NCI-H446 treated with DMSO at 0.1 percent for 48 hours (cell line): ENCODE data around the gene CLCN1.
"Not testable (repeated sequence)": the region's sequence is repeated elsewhere in the genome, so short reads cannot be mapped to it uniquely, and the experiment has no call there.

ENCODE experiments used
- DNase-seq: peaks from one replicate; lab custom pipeline; 2025; lab: John Stamatoyannopoulos, UW

The CLCN1 gene

DNA sequence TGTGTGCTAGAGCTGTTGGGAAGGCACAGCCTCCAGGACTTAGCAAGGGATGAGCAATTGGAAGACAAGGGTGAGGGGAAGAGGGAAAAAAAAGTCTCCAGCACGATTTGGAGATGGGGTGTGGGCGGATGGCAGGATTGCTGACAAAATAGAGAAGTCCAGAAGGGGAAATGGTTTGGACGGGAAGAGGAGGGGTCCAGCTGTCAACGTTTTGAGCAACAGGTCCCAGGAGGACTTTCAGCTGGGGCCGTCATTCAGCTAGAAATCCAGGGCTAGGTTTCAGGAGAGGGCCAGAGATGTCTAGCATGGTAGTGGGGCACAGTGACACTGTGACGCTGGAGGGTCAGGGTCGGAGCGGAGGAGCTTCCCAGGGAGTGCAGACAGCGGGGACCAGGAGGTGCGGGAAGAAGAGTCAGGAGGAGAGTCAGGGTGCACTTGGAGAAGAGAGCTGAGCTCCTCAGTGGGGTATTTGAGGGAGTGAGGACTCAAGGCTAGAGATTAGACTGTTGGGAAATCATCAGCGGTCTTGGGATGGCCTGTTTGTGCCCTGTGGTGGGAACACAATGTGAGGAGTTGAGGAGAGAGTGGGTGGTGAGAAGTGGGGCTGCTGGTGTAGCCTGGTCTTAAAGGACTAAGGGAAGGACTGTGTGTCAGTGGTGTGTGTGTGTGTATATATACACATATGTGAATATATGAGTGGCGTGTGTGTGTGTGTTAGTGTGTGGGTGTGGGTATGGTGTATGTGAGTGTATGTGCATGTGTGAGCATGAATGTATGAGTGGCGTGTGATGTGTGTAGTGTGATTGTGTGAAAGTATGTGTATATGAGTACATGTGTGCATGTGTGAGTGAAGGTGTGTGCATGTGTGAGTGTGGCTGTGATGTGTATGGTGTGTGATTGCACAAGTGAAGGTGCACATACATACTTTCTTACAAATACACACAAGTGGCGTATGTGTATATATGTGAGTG, 69.0 kb downstream of the CLCN1 start:
- DNase-seq, result no peak

DNA sequence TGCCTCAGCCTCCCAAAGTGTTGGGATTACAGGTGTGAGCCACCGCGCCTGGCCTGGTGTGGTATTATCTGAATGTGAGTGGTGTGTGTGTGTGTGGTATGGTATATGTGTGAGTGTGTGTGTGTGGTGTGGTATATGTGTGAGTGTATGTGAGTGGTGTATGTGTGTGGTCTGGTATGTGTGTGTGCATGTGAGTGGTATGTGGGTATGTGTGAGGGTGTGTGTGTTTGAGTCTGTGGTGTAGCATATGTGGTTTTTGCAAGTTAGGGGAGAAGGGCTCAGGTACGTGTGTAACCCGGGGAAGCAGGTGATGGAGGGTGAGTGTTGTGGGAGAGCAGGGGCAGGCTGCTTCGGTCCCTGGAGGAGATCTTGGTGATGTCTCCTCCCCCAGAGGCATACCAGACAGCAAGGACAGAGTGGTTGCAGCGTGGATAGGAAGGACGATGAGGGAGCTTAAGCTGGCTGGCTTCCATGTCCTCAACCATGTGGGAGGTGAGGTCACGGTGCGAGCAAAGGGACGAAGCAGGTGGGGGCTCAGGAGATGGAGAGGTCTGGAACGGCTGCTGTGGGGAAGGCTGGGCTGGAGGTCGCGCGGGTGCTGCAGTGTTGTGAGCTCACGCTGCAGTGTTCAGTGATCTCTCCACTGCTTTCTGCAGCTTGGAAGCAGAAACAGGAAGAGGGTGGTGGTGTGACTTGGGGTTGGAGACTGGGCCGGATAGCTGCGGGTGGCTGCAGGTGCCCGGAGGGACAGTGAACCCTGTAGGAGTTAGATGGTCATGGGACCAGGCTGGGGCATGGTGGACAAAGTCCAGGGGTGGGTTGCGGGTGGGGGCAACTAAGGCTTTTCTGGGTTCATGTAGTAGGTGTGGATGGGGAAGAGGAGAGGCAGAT, 70.2 kb downstream of the CLCN1 start:
- DNase-seq, result no peak

GRCh38 chr7:143387156-143387975, 71.5 kb downstream of the CLCN1 start:
- DNase-seq, result no peak

- DNase-seq, result no peak
Measured at GRCh38 chr7:143388051-143388450, 72.1 kb downstream of the CLCN1 start.

DNA sequence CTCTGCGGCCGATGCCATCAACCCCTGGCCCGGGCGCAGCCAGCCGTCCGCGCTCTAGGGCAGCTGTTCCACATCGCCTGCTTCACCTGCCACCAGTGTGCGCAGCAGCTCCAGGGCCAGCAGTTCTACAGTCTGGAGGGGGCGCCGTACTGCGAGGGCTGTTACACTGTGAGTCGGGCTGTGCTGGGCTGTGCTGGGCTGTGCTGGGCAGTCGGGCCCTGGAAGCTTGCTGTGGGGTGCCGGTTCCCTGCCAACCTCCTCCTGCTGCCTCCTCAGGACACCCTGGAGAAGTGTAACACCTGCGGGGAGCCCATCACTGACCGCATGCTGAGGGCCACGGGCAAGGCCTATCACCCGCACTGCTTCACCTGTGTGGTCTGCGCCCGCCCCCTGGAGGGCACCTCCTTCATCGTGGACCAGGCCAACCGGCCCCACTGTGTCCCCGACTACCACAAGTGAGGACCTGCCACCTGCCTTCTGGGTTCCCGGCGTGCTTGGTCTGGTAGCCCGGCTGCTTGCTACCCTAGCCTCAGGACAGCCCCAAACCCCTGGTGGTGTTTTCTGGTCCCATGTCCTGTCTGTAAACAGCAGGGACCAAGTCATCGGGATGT, 72.7 kb downstream of the CLCN1 start:
- no peak for DNase-seq

- no peak for DNase-seq
Measured at GRCh38 chr7:143389316-143390103, 73.6 kb downstream of the CLCN1 start.

GRCh38 chr7:143390104-143390772, 74.3 kb downstream of the CLCN1 start:
- DNase-seq, result no peak

GRCh38 chr7:143390773-143391317, 74.9 kb downstream of the CLCN1 start:
- no peak for DNase-seq

DNA sequence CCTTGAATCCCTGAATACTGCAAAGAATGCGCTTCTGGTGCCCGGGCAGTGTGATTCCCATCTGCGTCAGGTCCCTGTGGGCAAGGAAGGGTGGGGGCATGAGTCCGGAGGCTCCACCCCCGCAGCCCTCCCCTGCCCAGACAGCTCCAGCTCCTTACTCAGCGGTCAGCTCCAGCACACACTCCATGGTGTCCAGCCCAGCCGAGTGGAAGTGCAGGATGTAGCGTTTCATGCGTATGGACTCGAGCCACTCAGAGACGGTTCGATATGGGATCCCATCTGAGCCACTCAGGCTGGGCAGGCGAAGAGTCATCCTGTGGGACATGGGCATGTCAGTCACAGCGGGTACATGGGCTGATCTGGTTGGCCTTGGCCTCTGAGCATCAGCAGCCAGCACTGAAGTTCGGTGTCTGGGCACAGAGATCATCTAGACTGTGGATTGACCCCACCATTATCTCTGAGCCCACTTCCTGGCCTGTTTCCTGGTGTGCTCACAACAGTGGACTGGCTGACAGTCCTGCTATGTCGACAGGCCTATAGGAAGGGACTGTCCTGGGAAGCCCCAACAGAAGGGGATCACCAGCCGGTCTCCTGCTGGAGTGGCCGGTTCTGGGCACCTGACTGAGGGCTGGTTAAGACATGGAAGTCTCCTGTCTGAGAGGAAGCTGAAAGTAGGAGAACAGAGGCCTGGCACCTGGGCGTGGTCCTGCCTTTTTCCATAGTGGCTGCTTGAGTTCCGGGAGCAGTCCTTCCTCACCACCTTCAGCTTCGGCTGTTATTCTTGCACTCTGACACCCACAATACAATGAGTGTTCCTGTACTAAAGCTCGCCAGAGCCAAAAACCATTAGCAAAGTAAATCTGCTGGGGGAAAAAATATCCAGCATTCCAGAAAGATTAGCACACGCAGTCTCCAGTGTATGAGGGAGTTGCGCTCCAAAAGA, 75.8 kb downstream of the CLCN1 start:
- DNase-seq, result no peak

- DNase-seq, result not testable (repeated sequence)
Measured at GRCh38 chr7:143392427-143392826, 76.5 kb downstream of the CLCN1 start.

GRCh38 chr7:143392875-143393266, 77.0 kb downstream of the CLCN1 start:
- no peak for DNase-seq

GRCh38 chr7:143393267-143394041, 77.5 kb downstream of the CLCN1 start:
- DNase-seq, result no peak

- no peak for DNase-seq
Measured at GRCh38 chr7:143394068-143394467, 78.2 kb downstream of the CLCN1 start.

DNA sequence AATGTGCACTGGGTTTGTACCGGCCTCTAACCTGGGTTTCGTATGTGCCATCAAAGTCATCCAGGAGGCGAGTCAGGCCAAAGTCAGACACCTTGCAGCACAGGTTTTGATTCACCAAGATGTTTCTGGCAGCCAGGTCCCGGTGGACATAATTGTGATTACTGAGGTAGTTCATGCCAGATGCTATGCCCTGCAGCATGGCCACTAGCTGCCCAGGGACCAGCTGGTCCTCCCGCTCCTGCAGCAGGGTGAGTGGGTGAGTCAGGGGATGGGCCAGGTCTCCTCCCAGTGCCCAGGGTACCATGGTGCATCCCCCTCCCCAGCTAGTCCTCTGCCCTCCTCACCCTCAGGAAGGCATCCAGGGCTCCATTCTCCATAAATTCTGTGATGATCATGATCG, 78.9 kb downstream of the CLCN1 start:
- DNase-seq, result no peak

DNA sequence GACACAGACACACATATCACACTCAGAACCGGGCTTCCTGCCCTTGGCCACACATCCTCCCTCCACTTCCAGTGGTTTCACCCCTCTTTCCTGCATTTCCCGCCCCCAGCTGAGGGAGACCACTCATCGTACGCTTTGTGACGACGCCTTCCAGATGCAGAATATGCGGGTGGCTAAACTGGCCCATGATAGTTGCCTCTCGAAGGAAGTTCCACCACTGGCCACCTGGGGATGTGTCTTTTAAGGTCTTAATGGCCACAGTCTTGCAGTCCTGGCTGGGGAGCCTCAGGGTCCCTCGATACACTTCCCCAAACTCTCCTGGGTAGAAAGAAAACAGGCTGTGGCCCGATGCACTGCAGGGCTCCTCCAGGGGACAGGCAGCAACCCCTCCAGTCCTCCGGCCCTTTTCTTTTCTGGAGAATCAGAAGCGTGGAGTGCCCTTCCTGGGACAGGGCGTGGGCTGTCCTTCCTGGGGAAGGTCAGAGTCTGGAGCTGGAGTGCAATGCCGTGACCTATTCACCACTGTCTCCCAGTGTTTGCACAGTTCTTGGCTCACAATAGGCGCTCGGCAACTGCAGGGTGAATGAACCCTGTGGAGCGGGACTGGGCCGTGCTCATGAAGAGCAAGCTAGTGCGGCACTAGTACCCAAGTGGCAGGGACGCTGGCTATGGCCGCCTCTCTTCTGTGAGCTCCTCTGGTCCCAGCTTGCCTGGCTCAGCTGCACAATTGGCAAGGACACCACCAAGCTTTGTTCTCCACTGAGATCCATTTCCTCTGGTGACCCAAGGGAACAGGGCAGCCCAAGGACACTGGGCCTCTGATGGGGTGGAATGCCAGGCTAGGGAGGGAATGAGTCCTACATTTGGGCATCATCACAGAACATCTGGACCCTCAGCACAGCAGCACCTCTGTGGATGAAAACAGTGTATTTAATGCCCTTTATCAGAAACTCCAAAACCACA, 79.6 kb downstream of the CLCN1 start:
- no peak for DNase-seq

GRCh38 chr7:143396182-143396581, 80.3 kb downstream of the CLCN1 start:
- DNase-seq, result no peak
